SH-SY5Y (cell line): ENCODE measurements around the gene MYCBPAP.

ENCODE experiments used
- GATA2 ChIP-seq: IDR thresholded peaks from 2 replicates; pipeline ENCODE4 v1.6.1; 2011; ENCODE audit warnings: mild to moderate bottlenecking, low read depth, low read length
- GATA3 ChIP-seq: IDR thresholded peaks from 2 replicates; pipeline ENCODE4 v1.6.1; 2011; ENCODE audit warnings: low read depth, mild to moderate bottlenecking, low read length, moderate library complexity

DNA sequence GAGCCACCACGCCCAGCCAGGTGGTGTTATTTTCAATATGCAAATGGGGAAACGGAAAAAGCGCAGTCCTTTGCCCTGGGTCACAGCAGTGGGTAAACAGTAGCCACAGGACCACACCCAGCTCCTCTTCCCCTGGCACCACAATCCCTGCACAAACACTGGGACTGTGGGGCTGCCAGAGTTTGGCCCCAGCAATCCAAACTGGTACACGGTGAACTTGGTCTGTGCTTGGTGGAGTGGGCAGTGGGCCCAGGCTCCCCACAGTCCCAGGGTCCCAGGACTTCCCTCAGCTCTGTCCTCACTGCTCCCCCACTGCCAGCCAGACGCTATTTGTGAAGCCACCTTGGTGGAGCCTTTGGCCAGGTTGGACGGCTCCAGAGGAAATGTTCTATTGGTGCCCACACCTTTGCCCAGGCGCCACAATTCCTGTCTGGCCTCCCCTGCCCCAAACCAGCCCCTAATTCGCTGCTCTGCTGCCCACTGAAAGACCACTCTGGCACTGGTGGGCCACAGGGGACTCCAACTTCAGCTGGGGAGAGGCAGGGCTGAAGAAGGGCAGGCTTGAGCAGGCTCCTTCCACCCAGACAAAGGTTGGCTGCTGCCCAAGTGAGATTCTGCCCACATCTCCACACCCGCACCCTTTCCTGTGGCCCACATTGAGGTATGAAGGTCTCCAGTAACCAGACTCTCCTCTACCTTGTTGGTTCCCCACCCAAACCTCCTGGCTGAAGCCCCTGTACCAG, 41.7 kb upstream of the MYCBPAP start:
- TF ChIP-seq GATA2 (no peak), GATA3 (no peak)
